GM11168 (cell line): ENCODE data around the gene DHX58.

Experiments used
- in situ Hi-C: fragments of 300-500 bp; cut with MboI; formaldehyde crosslinking; loops from one replicate; pipeline ENCODE4 v1.12.0; 2022; ENCODE audit warnings: low sequenced_read_pairs; ENCODE audit not compliant: unreplicated experiment

Gene DHX58

GRCh38 chr17:42090964-42091790, 21.3 kb downstream of the DHX58 start:
- in situ Hi-C loops: no loop called here

GRCh38 chr17:42088736-42089135, 23.8 kb downstream of the DHX58 start:
- in situ Hi-C loops: no loop called here

GRCh38 chr17:42087736-42088705, 24.5 kb downstream of the DHX58 start:
- in situ Hi-C loops: no loop called here

GRCh38 chr17:42087042-42087701, 25.3 kb downstream of the DHX58 start:
- in situ Hi-C loops: no loop called here

GRCh38 chr17:42081516-42082129, 30.9 kb downstream of the DHX58 start:
- in situ Hi-C loops: no loop called here

GRCh38 chr17:42079541-42079940, 33.0 kb downstream of the DHX58 start:
- in situ Hi-C loops: no loop called here

GRCh38 chr17:42078396-42079043, 34.0 kb downstream of the DHX58 start:
- in situ Hi-C loops: no loop called here

GRCh38 chr17:42077755-42078154, 34.8 kb downstream of the DHX58 start:
- in situ Hi-C loops: no loop called here

GRCh38 chr17:42076797-42077559, 35.5 kb downstream of the DHX58 start:
- in situ Hi-C loops: no loop called here

GRCh38 chr17:42075789-42076188, 36.7 kb downstream of the DHX58 start:
- in situ Hi-C loops: no loop called here

- in situ Hi-C loops: no loop called here
Measured at GRCh38 chr17:42072323-42073187, 40.0 kb downstream of the DHX58 start.

GRCh38 chr17:42071810-42072209, 40.7 kb downstream of the DHX58 start:
- in situ Hi-C loops: no loop called here

- in situ Hi-C loops: loop anchor here (10.0 kb wide), 1 partner anchor 46 kb away; the partner anchor contains the start of gene DHX58
Measured at GRCh38 chr17:42068979-42069378, 43.5 kb downstream of the DHX58 start.

GRCh38 chr17:42067371-42068091, 45.0 kb downstream of the DHX58 start:
- in situ Hi-C loops: loop anchor here (10.0 kb wide), 1 partner anchor 47 kb away; the partner anchor contains the start of gene DHX58

GRCh38 chr17:42065201-42065600, 47.3 kb downstream of the DHX58 start:
- in situ Hi-C loops: loop anchor here (10.0 kb wide), 1 partner anchor 50 kb away; the partner anchor contains the start of gene DHX58

- in situ Hi-C loops: loop anchor here (10.0 kb wide), 1 partner anchor 52 kb away; the partner anchor contains the start of gene DHX58
Measured at GRCh38 chr17:42062681-42063080, 49.8 kb downstream of the DHX58 start.
